Measurements from ENCODE around the gene CPM. TPM values are rescaled to one million over a fixed set of nuclear protein-coding genes. Genes with fewer than 3 reads are reported as not detected.
"Not testable (repeated sequence)": the region's sequence is repeated elsewhere in the genome, so short reads cannot be mapped to it uniquely, and the experiment has no call there.

Gene CPM
- polyA plus RNA-seq, 4 donors = 17.3 to 36.2 (median 27.6) TPM

DNA sequence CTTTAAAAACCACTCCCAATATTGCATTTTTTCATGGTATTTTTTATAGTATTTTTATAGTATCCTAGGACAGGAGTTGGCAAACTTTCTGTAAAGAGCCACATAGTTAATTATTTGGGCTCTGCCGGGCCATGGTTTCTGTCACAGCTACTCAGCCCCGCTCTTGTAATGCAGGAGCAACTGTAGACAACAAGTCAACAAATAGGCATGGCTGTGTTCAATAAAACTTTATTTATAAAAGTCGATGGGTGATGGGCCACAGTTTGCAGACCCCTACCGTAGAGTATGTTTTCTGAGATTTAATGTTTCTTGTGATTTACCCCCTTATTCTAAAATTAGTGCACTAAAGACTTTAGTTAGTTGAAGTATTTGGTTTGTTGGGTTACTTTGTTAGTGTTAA lies 99.5 kb downstream of the CPM start:
- DNase-seq (ENCODE audit: low read depth in 4 of 4, low spot score in 2 of 4) = no peak

DNA sequence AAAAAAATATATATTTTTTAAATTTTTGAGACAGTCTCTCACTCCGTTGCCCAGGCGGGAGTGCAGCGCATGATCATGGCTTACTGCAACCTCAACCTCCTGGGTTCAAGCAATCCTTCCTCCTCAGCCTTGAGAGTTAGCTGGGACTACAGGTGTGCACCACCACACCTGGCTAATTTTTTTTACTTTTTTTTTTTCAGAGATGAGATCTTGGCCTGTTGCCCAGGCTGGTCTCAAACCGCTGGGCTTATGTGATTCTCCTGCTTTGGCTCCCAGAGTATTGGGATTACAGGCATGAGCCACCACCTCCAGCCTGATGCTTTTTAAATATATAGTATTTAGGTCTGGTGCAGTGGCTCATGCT lies 100.5 kb downstream of the CPM start:
- DNase-seq (ENCODE audit: low read depth in 4 of 4, low spot score in 2 of 4) = no peak

DNA sequence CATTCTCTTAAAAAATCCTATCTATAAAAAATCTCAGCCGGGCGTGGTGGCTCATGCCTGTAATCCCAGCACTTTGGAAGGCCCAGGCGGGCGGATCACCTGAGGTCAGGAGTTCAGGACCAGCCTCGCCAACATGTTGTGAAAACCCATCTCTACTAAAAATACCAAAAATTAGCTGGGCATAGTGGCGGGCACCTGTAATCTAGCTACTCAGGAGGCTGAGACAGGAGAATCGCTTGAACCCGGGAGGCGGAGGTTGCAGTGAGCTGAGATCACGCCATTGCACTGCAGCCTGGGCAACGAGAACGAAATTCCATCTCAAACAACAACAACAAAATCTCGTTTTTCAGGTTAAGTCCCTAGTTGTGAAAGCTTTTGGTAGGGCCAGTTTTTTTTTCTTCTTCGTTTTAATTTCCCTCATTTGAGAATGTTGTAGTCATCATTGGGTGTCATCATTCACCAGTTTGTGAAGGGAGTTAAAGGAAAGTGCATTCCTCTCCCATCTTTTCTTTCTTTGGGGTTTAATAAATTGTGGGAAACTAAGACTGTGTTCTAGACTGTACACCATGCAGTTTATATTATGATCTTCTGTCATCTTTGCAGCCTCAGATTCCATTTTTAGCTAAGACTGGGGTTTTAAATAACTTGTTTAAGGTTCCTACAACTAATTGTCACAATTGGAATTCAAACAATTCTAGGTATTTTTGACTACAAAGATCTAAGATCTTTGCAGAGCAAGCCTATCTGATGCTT lies 101.0 kb downstream of the CPM start:
- no peak for DNase-seq (ENCODE audit: low read depth in 4 of 4, low spot score in 2 of 4)

GRCh38 chr12:68831272-68831671 lies 101.7 kb downstream of the CPM start:
- no peak for DNase-seq (ENCODE audit: low read depth in 4 of 4, low spot score in 2 of 4)

- no peak for DNase-seq (ENCODE audit: low read depth in 4 of 4, low spot score in 2 of 4)
Observed at GRCh38 chr12:68828672-68829068, 104.3 kb downstream of the CPM start.

- DNase-seq (ENCODE audit: low read depth in 4 of 4, low spot score in 2 of 4) = no peak
Observed at GRCh38 chr12:68827895-68828671, 104.9 kb downstream of the CPM start.

DNA sequence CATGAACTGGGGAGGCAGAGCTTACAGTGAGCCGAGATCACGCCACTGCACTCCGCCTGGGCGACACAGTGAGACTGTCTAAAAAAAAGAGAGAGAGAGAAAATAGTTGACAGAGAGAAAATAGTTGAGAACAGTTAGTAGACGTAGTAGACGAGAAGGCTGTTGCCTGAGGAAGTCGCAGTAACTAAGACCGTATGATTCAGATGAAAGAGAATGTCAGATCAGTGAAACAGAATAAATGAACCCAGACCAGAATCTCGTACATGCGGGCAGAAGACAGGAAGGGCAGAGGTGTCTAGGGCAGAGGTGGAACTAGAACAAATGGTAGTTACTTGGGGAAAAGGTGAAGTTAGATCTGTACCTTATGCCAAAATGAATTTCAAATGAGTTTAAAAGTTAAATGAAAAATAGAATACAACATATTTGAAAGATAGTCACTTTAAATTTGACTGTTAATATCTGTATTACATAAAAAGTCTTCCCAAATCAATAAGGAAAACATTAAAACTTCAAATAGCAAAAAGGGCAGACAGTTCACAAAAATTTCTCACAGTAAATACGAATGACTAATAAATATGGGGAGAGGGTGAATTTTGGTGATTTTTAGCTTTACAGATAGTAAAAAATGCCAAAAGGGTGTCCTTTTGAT lies 107.3 kb downstream of the CPM start:
- no peak for DNase-seq (ENCODE audit: low read depth in 4 of 4, low spot score in 2 of 4)

GRCh38 chr12:68824597-68825250 lies 108.2 kb downstream of the CPM start:
- no peak for DNase-seq (ENCODE audit: low read depth in 4 of 4, low spot score in 2 of 4)

GRCh38 chr12:68824131-68824530 lies 108.8 kb downstream of the CPM start:
- DNase-seq (ENCODE audit: low read depth in 4 of 4, low spot score in 2 of 4) = no peak

GRCh38 chr12:68823696-68824095 lies 109.3 kb downstream of the CPM start:
- DNase-seq (ENCODE audit: low read depth in 4 of 4, low spot score in 2 of 4) = no peak

DNA sequence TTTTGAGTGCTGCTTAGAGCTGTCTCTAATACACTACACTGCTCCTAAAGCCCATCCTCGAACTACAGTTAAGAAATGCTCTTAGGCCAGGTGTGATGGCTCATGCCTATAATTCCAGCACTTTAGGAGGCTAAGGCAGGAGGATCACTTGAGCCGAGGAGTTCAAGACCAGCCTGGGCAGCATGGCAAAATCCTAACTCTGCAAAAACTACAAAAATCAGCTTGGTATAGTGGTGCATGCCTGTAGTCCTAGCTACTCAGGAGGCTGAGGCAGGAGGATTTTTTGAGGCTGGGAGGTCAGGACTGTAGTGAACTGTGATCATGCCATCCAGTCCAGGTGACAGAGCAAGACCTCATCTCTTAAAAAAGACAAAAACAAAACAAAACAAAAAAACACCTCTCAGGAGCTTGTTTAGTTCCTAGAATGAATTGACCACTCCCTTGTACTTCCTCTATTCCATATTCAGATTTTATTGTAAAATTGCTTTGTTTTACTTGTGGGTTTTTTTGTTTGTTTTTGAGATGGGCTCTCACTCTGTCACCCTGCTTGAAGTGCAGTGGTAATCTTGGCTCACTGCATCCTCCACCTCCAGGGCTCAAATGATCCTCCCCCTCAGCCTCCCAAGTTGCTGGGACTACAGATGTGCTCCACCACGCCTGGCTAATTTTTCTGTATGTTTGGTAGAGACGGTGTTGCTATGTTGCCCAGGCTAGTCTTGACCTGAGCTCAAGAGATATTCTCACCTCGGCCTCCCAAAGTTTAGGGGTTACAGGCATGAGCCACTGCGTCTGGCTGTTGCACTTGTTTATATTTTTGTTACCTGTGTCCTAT lies 111.4 kb downstream of the CPM start:
- DNase-seq (ENCODE audit: low read depth in 4 of 4, low spot score in 2 of 4) = no peak

DNA sequence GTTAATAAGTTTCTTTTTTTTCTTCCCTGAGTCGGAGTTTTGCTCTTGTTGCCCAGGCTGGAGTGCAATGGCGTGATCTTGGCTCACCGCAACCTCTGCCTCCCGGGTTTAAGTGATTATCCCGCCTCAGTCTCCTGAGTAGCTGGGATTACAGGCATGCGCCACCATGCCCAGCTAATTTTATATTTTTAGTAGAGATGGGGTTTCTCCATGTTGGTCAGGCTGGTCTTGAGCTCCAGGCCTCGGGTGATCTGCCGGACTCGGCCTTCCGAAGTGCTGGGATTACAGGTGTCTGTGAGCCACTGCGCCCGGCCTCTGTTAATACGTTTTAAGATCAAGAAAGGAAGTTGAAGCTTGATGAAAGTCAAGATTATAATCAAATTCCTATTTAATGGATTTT lies 113.5 kb downstream of the CPM start:
- not testable (repeated sequence) for DNase-seq (ENCODE audit: low read depth in 4 of 4, low spot score in 2 of 4)

DNA sequence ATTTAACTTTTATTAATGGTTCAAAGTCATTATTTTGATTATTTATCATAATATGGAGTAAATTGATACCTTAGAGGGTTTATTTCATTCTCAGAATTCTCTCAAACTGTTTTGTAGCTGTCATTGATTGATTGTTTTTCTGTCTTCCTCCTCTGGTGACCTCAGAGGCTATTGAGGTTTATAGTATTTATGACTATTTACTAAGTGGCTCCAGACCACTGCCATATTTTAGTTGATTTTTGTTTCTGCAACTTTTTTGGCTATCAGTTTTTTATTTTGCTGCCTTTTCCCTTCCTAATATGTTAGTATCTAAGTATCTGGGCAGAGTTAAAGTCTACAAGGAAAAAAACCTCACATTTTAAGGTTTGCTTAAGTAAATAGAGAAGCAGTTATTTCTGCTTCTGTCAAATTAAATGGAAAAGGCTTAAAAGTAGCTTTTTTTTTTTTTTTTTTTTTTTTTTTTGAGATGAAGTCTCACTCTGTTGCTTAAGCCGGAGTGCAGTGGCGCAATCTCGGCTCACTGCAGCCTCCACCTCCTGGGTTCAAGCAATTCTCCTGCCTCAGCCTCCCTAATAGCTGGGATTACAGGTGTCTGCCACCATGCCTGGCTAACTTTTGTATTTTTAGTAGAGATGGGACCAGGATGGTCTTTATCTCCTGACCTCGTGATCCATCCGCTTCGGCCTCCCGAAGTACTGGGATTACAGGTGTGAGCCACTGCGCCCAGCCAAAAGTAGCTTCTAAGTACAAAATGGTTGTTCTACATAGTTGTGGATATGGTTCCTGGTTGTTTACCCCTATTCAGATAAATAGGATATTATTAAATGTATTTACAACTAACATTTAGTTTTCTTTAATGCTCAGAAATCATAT lies 116.8 kb downstream of the CPM start:
- no peak for DNase-seq (ENCODE audit: low read depth in 4 of 4, low spot score in 2 of 4)

DNA sequence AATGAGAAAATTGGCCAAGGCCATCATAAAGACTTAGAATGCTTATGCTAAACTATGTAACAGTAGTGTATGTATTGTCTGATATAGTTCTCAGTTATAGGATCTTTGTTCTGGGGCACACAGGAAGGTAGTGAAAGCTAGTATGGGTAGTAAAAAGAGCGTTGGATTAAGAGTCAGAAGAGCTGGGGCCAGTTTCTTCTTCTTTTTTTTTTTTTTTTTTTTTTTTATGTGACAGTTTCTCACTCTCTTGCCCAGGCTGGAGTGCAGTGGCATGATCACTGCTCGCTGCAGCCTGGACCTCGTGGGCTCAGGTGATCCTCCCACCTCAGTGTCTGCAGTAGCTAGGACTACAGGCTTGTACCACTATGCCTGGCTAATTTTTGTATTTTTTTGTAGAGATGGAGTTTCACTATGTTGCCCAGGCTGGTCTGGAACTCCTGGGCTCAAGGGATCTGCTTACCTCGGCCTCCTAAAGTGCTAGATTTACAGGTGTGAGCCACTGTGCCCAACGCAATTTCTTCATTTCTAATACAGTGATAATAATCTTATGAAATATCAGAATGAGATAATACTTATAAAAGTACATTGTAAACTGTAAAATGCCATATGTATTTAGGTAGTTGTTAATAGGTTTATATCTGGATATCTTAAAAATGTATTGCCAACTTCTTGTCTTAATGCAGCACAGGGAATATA lies 117.6 kb downstream of the CPM start:
- no peak for DNase-seq (ENCODE audit: low read depth in 4 of 4, low spot score in 2 of 4)

DNA sequence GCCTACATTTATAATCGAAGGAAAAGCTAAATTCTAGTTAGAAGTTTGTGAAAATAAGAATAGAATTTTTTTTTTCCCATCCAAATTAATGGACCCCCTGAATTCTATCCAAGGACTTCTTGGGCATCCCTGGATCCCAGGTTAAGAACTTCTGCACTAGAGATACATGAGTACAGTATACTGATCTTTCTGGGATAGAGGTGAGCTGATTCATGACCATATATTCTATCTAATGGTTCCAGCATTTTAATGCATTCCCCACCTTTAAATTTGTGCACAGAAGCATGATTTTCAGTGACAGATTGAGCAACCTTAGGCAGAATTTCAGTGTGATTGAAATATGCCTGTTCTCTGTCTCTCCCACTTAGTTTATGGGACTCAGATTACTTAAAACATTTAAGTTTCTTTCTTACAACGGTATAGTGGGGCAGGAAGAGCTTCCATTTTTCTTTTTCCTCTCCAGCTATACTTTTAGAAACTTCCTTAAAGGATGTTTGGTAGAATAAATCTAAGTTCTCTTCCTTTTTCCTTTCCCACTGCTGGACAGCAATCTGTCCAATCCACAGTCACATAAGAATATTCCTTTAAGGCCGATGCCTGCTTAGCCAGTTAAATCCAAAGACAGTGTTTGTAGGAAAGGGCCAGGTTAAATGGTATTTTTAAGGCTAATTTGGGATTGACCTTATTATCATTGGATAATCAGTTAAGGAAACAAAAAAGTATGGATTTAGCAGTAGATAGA lies 118.3 kb downstream of the CPM start:
- DNase-seq (ENCODE audit: low read depth in 4 of 4, low spot score in 2 of 4) = no peak

GRCh38 chr12:68813242-68813593 lies 119.8 kb downstream of the CPM start:
- no peak for DNase-seq (ENCODE audit: low read depth in 4 of 4, low spot score in 2 of 4)

- no peak for DNase-seq (ENCODE audit: low read depth in 4 of 4, low spot score in 2 of 4)
Observed at GRCh38 chr12:68812553-68813241, 120.3 kb downstream of the CPM start.

DNA sequence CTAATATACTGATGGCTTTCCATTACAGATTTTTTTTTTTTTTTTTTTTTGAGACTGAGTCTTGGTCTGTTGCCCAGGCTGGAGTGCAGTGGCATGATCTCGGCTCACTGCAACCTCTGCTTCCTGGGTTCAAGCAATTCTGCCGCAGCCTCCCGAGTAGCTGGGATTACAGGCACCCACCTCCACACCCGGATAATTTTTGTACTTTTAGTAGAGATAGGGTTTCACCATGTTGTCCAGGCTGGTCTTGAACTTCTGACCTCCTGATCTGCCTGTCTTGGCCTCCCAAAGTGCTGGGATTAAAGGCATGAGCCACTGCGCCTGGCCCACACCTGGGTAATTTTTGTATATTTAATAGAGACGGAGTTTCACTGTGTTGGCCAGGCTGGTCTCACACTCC lies 121.4 kb downstream of the CPM start:
- not testable (repeated sequence) for DNase-seq (ENCODE audit: low read depth in 4 of 4, low spot score in 2 of 4)
